Adrenal gland (tissue), 12 donors: ENCODE results near the gene GALNT18. TPM values are rescaled to one million over a fixed set of nuclear protein-coding genes. Genes with fewer than 3 reads are reported as not detected.

Source experiments
- DNase-seq, 7 donors: peaks; one replicate each; pipeline ENCODE4 v3.0.0-alpha.2; 2019 to 2020
- H3K27ac ChIP-seq, 5 donors: fragments of 200-600 bp; sonication (generic) in 4 of 5; 1 replicate in 3 of 5; 2 replicates in 2 of 5; pipeline versions ENCODE4 v1.5.1 to v1.8.0; 2016 to 2020; ENCODE audit warnings: mild to moderate bottlenecking in 1 of 5
- H3K27me3 ChIP-seq: fragments of 200-600 bp; 2 replicates; pipeline ENCODE4 v1.8.0; 2021
- H3K36me3 ChIP-seq, 2 donors: fragments of 200-600 bp; replicated peaks in 1 of 2; 1 replicate in 1 of 2; 2 replicates in 1 of 2; pipeline versions ENCODE4 v1.5.1 to v1.8.0; 2018 to 2022
- H3K4me1 ChIP-seq, 2 donors: fragments of 200-600 bp; replicated peaks in 1 of 2; 1 replicate in 1 of 2; 2 replicates in 1 of 2; pipeline versions ENCODE4 v1.5.1 to v1.8.0; 2018 to 2021
- H3K4me3 ChIP-seq, 4 donors: fragments of 200-600 bp; sonication (generic) in 3 of 4; one replicate each; pipeline ENCODE4 v1.5.1; 2016 to 2018
- H3K9me3 ChIP-seq, 3 donors: fragments of 200-600 bp; sonication (generic) in 1 of 3; replicated peaks in 1 of 3; 1 replicate in 2 of 3; 2 replicates in 1 of 3; pipeline versions ENCODE4 v1.5.1 to v1.8.0; 2016 to 2021
- CTCF ChIP-seq, 6 experiments: fragments of 450-650 bp in 4 of 6; fragments of 200-600 bp in 2 of 6; sonication (generic) in 1 of 6; IDR thresholded peaks; 1 replicate in 5 of 6; 2 replicates in 1 of 6; pipeline versions ENCODE4 v1.5.1 to v1.8.0; 2016 to 2021; ENCODE audit warnings: antibody characterized with exemption in 6 of 6, mild to moderate bottlenecking in 2 of 6, moderate library complexity in 1 of 6
- POLR2A ChIP-seq, 2 donors: fragments of 450-650 bp; IDR thresholded peaks; one replicate each; pipeline ENCODE4 v1.6.1; 2017; ENCODE audit warnings: antibody characterized with exemption in 2 of 2, mild to moderate bottlenecking in 2 of 2, moderate library complexity in 1 of 2
- WGBS, 4 donors: extraction: QIAGEN DNeasy Blood & Tissue Kit in 2 of 4; methylation state at CpG; one replicate each; pipeline versions ENCODE4 v1.1.5 to v1.1.7; 2013 to 2017; 5-methylcytosine and 5-hydroxymethylcytosine counted together
- intact Hi-C, 2 donors: fragments of 100-400 bp; cut with DNase I; formaldehyde crosslinking; loops; one replicate each; pipeline versions ENCODE4 v1.14.1 to v1.15.0; 2022 to 2023
- polyA plus RNA-seq, 3 donors: library from polyadenylated mRNA; stranded (reverse); fragments of 200-250 nt in 2 of 3; fragments of 350-450 nt in 1 of 3; fragmentation: Illumina TruSeq in 1 of 3; extraction: RNeasy Lipid Tissue Mini Kit (QIAGEN cat#74804) in 1 of 3; gene quantifications; one replicate each; pipeline ENCODE4 v1.2.3, GENCODE V29; 2013 to 2014
- total RNA-seq, 9 donors: library from RNA; depleted of rRNA in 4 of 9; stranded (reverse); fragments of >200 nt in 4 of 9; fragments of 120-200 nt in 1 of 9; fragmentation: NEBNext Ultra II Directional in 1 of 9; extraction: Animal tissue kit (Norgen Biotek cat#: 25700) in 1 of 9; gene quantifications; one replicate each; pipeline versions ENCODE4 v1.1.0 to v1.2.4, GENCODE V29; 2013 to 2023
- donor health status: healthy with polysubstance abuse.
- donor health status: Bipolar disorder and iron deficiency.
- donor health status: DM: yes; HTN: yes; CAD: no.
- donor health status: DM: no; HTN: no; CAD: no.
- donor health status: DM: no; HTN: no; CAD: no.
- donor health status: DM: yes; HTN: yes; CAD: no.

GALNT18 gene
- total and polyA plus RNA-seq, 12 donors, result 1.4 to 15.1 (median 6.4) TPM

- no peak for DNase-seq
- Histone ChIP-seq H3K27ac (no peak overlapping the region), H3K9me3 (no peaks in the 10 kb centered on the region), H3K4me3 (no peak overlapping the region), H3K4me1 (no peaks in the 10 kb centered on the region), H3K36me3 (no peaks in the 10 kb centered on the region), H3K27me3 (no peaks in the 10 kb centered on the region)
- TF ChIP-seq POLR2A (IDR thresholded peaks at IDR 0.05) (no peak), CTCF (IDR thresholded peaks at IDR 0.05) (no peak)
- intact Hi-C loops, result no loop called here
- WGBS, 4 donors, result 69 to 77% (median 71%) methylated on average over 5 of the region's 5 CpGs
Observed at GRCh38 chr11:11373934-11374333, 247.9 kb downstream of the GALNT18 start.

- no peak overlapping the region for H3K4me3 ChIP-seq
- no peaks in the 10 kb centered on the region for H3K4me1 ChIP-seq
- no peaks in the 10 kb centered on the region for H3K36me3 ChIP-seq
- intact Hi-C loops, result no loop called here
- no peak overlapping the region for H3K27ac ChIP-seq
- no peak for TF ChIP-seq POLR2A (IDR thresholded peaks at IDR 0.05)
- TF ChIP-seq CTCF (IDR thresholded peaks at IDR 0.05), result no peak
- no peaks in the 10 kb centered on the region for H3K27me3 ChIP-seq
- H3K9me3 ChIP-seq, result peaks cover 0 to 5% (median 0%) of the 10 kb centered on the region in 3 donors
- DNase-seq, result no peak
- 92 to 96% (median 94%) methylated on average over 6 to 8 of the region's 8 CpGs for WGBS, 4 donors
Observed at GRCh38 chr11:11372461-11372860, 249.3 kb downstream of the GALNT18 start.

- TF ChIP-seq POLR2A (IDR thresholded peaks at IDR 0.05) (no peak), CTCF (IDR thresholded peaks at IDR 0.05) (no peak)
- intact Hi-C loops, result no loop called here
- 76 to 83% (median 81%) methylated on average over 6 of the region's 6 CpGs for WGBS, 4 donors
Observed at GRCh38 chr11:11370962-11371303, 250.9 kb downstream of the GALNT18 start.

GRCh38 chr11:11370255-11370961 is 251.4 kb downstream of the GALNT18 start:
- Histone ChIP-seq H3K4me1 (no peaks in the 10 kb centered on the region), H3K27me3 (no peaks in the 10 kb centered on the region), H3K9me3 (peaks cover 0 to 5% (median 0%) of the 10 kb centered on the region in 3 donors), H3K27ac (no peak overlapping the region), H3K4me3 (no peak overlapping the region), H3K36me3 (no peaks in the 10 kb centered on the region)
- WGBS, 4 donors, result 75 to 77% (median 76%) methylated on average over 8 of the region's 8 CpGs
- no peak for DNase-seq
- intact Hi-C loops, result no loop called here
- TF ChIP-seq CTCF (IDR thresholded peaks at IDR 0.05) (no peak), POLR2A (IDR thresholded peaks at IDR 0.05) (no peak)

More at GRCh38 chr11:11370962-11371303, 250.9 kb downstream of the GALNT18 start:
- Histone ChIP-seq H3K36me3 (no peaks in the 10 kb centered on the region), H3K27me3 (no peaks in the 10 kb centered on the region), H3K9me3 (peaks cover 0 to 5% (median 0%) of the 10 kb centered on the region in 3 donors), H3K4me1 (no peaks in the 10 kb centered on the region), H3K27ac (no peak overlapping the region), H3K4me3 (no peak overlapping the region)
- no peak for DNase-seq
